Neural cell (in vitro differentiated cells): Measurements from ENCODE around the gene ATP5PO. TPM values are rescaled to one million over a fixed set of nuclear protein-coding genes. Genes with fewer than 3 reads are reported as not detected.

ENCODE experiments used
- H2AFZ ChIP-seq: fragments of 200-600, 300-800 bp; sonication (generic), shearing (Covaris generic); 2 replicates; pipeline ENCODE4 v1.6.0; 2014; ENCODE audit warnings: low read depth, mild to moderate bottlenecking, antibody characterized with exemption, low read length, moderate library complexity
- H3F3A ChIP-seq: fragments of 200-600 bp; shearing (Covaris generic); 2 replicates; pipeline ENCODE4 v1.6.1; 2016; ENCODE audit warnings: mild to moderate bottlenecking, moderate library complexity, mixed read lengths, antibody characterized with exemption, low read length; ENCODE audit not compliant: insufficient read depth, poor library complexity, severe bottlenecking
- H3K27ac ChIP-seq: fragments of 200-600, 300-800 bp; sonication (generic), shearing (Covaris generic); 2 replicates; pipeline ENCODE4 v1.5.1; 2014; ENCODE audit warnings: mild to moderate bottlenecking, low read length, moderate library complexity
- H3K27me3 ChIP-seq: fragments of 300-800, 200-600 bp; sonication (generic), shearing (Covaris generic); 2 replicates; pipeline ENCODE4 v1.6.0; 2014; ENCODE audit warnings: mild to moderate bottlenecking, low read depth, low read length, moderate library complexity; ENCODE audit not compliant: insufficient read depth
- H3K36me3 ChIP-seq: fragments of 300-800, 200-600 bp; sonication (generic), shearing (Covaris generic); 2 replicates; pipeline ENCODE4 v1.5.1; 2014; ENCODE audit warnings: mild to moderate bottlenecking, antibody characterized with exemption, low read length, moderate library complexity; ENCODE audit not compliant: insufficient read depth
- H3K4me2 ChIP-seq: fragments of 300-800, 200-600 bp; sonication (generic), shearing (Covaris generic); 2 replicates; pipeline ENCODE4 v1.6.0; 2014; ENCODE audit warnings: mild to moderate bottlenecking, low read length
- H3K4me3 ChIP-seq: fragments of 300-800, 200-600 bp; sonication (generic), shearing (Covaris generic); 2 replicates; pipeline ENCODE4 v1.5.1; 2014; ENCODE audit warnings: mild to moderate bottlenecking, low read length, moderate library complexity
- H3K79me2 ChIP-seq: fragments of 200-600 bp; shearing (Covaris generic); replicated peaks from 2 replicates; pipeline ENCODE4 v1.6.0; 2014; ENCODE audit warnings: mild to moderate bottlenecking, low read length, moderate library complexity; ENCODE audit not compliant: insufficient read depth
- H3K9ac ChIP-seq: fragments of 300-800, 200-600 bp; sonication (generic), shearing (Covaris generic); 2 replicates; pipeline ENCODE4 v1.6.1; 2016; ENCODE audit warnings: mild to moderate bottlenecking, low read length, mixed read lengths
- H3K9me2 ChIP-seq: fragments of 200-600 bp; shearing (Covaris generic); 2 replicates; pipeline ENCODE4 v1.6.1; 2016; ENCODE audit warnings: mild to moderate bottlenecking, low read length, mixed read lengths; ENCODE audit not compliant: insufficient read depth
- H3K9me3 ChIP-seq: fragments of 200-600, 300-800 bp; sonication (generic), shearing (Covaris generic); 2 replicates; pipeline ENCODE4 v1.6.1; 2016; ENCODE audit warnings: mild to moderate bottlenecking, mixed run types, low read length, moderate library complexity, mixed read lengths
- H4K20me1 ChIP-seq: fragments of 200-600 bp; shearing (Covaris generic); 2 replicates; pipeline ENCODE4 v1.6.1; 2016; ENCODE audit warnings: mild to moderate bottlenecking, mixed run types; ENCODE audit not compliant: insufficient read depth
- CTCF ChIP-seq: fragments of 450-650 bp; IDR thresholded peaks from 2 replicates; pipeline ENCODE4 v1.5.1; 2014; ENCODE audit warnings: antibody characterized with exemption, mild to moderate bottlenecking, moderate library complexity; ENCODE audit not compliant: poor library complexity, severe bottlenecking
- EP300 ChIP-seq: fragments of 450-650 bp; conservative IDR thresholded peaks from 2 replicates; pipeline ENCODE4 v1.6.1; 2014; ENCODE audit warnings: antibody characterized with exemption, mild to moderate bottlenecking, moderate library complexity; ENCODE audit not compliant: poor library complexity, severe bottlenecking
- EZH2 ChIP-seq: fragments of 200-600, 300-800 bp; shearing (Covaris generic), sonication (generic); IDR thresholded peaks from 2 replicates; pipeline ENCODE4 v1.6.1; 2014; ENCODE audit warnings: antibody characterized with exemption, low read length, borderline replicate concordance, mild to moderate bottlenecking; ENCODE audit not compliant: insufficient read depth, poor library complexity, severe bottlenecking
- MXI1 ChIP-seq: fragments of 450-650 bp; conservative IDR thresholded peaks from 2 replicates; pipeline ENCODE4 v1.6.1; 2014; ENCODE audit warnings: antibody characterized with exemption, mild to moderate bottlenecking; ENCODE audit not compliant: poor library complexity, severe bottlenecking
- POLR2AphosphoS5 ChIP-seq: IDR thresholded peaks from 2 replicates; pipeline ENCODE4 v1.6.1; 2012
- RAD21 ChIP-seq: fragments of 450-650 bp; conservative IDR thresholded peaks from 2 replicates; pipeline ENCODE4 v1.6.1; 2014; ENCODE audit warnings: antibody characterized with exemption, mild to moderate bottlenecking, moderate library complexity
- SMC3 ChIP-seq: fragments of 450-650 bp; conservative IDR thresholded peaks from 2 replicates; pipeline ENCODE4 v1.6.1; 2014; ENCODE audit warnings: antibody characterized with exemption, mild to moderate bottlenecking, moderate library complexity; ENCODE audit not compliant: poor library complexity
- TAF1 ChIP-seq: IDR thresholded peaks from 2 replicates; pipeline ENCODE4 v1.6.1; 2012; ENCODE audit warnings: low read depth
- polyA plus RNA-seq: library from polyadenylated mRNA; depleted of rRNA; stranded (reverse); fragments of >200 nt; gene quantifications from 2 replicates; pipeline ENCODE4 v1.2.3, GENCODE V29; 2014
- TF ChIP-seq, protein P1 (sequence below): IDR thresholded peaks from 2 replicates; pipeline ENCODE4 v1.6.1; 2012; ENCODE audit warnings: borderline replicate concordance

Gene ATP5PO
- polyA plus RNA-seq, 1 donor from 2014 or later = 439 TPM

GRCh38 chr21:33894736-33895288, 20.8 kb downstream of the ATP5PO start:
- H3F3A ChIP-seq = no peaks in the 10 kb centered on the region
- TF ChIP-seq TAF1 = no peak
- peak; percentile 81 for TF ChIP-seq CTCF
- peak; percentile 75 for TF ChIP-seq SMC3
- TF ChIP-seq POLR2AphosphoS5 = no peak
- peak; percentile 78 for TF ChIP-seq RAD21
- H4K20me1 ChIP-seq = no peaks in the 10 kb centered on the region
- H3K9ac ChIP-seq = no peak overlapping the region
- H3K27ac ChIP-seq = no peak overlapping the region
- H3K79me2 ChIP-seq = no peaks in the 10 kb centered on the region
- H3K9me2 ChIP-seq = no peaks in the 10 kb centered on the region
- H3K4me3 ChIP-seq = peak overlapping the region; percentile 29
- H3K9me3 ChIP-seq = no peaks in the 10 kb centered on the region
- no peaks in the 10 kb centered on the region for H3K27me3 ChIP-seq
- no peak overlapping the region for H2AFZ ChIP-seq
- no peak overlapping the region for H3K4me2 ChIP-seq
- H3K36me3 ChIP-seq = no peaks in the 10 kb centered on the region

DNA sequence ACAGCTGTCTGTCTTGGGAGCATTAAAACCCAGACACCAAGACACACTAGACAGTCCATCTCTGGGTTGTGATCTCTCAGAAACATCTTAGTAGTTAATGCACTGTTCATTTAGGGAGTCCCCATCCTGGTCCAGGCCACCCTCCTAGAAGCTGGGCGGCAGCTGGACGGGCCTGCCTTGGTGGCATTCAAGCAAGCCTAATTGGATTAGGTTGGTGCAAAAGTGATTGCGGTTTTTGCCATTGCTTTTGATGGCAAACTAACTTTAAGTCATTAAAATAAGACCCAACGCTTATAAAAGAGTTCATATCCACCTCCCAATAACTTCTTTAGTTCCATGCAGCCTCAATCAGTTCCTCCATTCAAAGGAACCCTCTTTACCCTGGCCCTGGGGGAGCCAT, 21.7 kb downstream of the ATP5PO start:
- Histone ChIP-seq H3K9me2 (no peaks in the 10 kb centered on the region), H3K27me3 (no peaks in the 10 kb centered on the region), H3K9me3 (no peaks in the 10 kb centered on the region), H3K27ac (no peak overlapping the region), H4K20me1 (no peaks in the 10 kb centered on the region), H3K4me2 (no peak overlapping the region), H3K4me3 (no peak overlapping the region), H3K36me3 (no peaks in the 10 kb centered on the region), H3K79me2 (no peaks in the 10 kb centered on the region), H2AFZ (no peak overlapping the region), H3F3A (no peaks in the 10 kb centered on the region), H3K9ac (no peak overlapping the region)
- TF ChIP-seq MXI1 = no peak
- no peak for TF ChIP-seq CTCF
- no peak for TF ChIP-seq RAD21
- no peak for TF ChIP-seq EP300
- TF ChIP-seq SMC3 = no peak
- TF ChIP-seq TAF1 = no peak
- no peak for TF ChIP-seq POLR2AphosphoS5
- TF ChIP-seq, protein P1, sequence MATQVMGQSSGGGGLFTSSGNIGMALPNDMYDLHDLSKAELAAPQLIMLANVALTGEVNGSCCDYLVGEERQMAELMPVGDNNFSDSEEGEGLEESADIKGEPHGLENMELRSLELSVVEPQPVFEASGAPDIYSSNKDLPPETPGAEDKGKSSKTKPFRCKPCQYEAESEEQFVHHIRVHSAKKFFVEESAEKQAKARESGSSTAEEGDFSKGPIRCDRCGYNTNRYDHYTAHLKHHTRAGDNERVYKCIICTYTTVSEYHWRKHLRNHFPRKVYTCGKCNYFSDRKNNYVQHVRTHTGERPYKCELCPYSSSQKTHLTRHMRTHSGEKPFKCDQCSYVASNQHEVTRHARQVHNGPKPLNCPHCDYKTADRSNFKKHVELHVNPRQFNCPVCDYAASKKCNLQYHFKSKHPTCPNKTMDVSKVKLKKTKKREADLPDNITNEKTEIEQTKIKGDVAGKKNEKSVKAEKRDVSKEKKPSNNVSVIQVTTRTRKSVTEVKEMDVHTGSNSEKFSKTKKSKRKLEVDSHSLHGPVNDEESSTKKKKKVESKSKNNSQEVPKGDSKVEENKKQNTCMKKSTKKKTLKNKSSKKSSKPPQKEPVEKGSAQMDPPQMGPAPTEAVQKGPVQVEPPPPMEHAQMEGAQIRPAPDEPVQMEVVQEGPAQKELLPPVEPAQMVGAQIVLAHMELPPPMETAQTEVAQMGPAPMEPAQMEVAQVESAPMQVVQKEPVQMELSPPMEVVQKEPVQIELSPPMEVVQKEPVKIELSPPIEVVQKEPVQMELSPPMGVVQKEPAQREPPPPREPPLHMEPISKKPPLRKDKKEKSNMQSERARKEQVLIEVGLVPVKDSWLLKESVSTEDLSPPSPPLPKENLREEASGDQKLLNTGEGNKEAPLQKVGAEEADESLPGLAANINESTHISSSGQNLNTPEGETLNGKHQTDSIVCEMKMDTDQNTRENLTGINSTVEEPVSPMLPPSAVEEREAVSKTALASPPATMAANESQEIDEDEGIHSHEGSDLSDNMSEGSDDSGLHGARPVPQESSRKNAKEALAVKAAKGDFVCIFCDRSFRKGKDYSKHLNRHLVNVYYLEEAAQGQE = no peak
- TF ChIP-seq EZH2 = no peak
